HepG2 (cell line): Measurements from ENCODE around the gene BSN.

Experiments used
- BHLHE40 ChIP-seq: IDR thresholded peaks from 2 replicates; pipeline ENCODE4 v1.6.1; 2011; ENCODE audit warnings: low read length, improper control_type of control experiment
- CTCF ChIP-seq: sonication (generic); formaldehyde crosslinking; IDR thresholded peaks from 2 replicates; pipeline ENCODE4 v1.5.0; 2020; ENCODE audit warnings: mild to moderate bottlenecking, missing genetic modification reagents, moderate library complexity
- FOSL2 ChIP-seq: sonication (generic); formaldehyde crosslinking; IDR thresholded peaks from 2 replicates; pipeline ENCODE4 v1.4.0; 2020; ENCODE audit warnings: missing genetic modification reagents
- HNRNPL ChIP-seq: fragments of 200-400 bp; formaldehyde crosslinking; IDR thresholded peaks from 2 replicates; pipeline ENCODE4 v1.6.1; 2017; ENCODE audit warnings: mild to moderate bottlenecking, low read depth, low read length
- MAX ChIP-seq: IDR thresholded peaks from 2 replicates; pipeline ENCODE4 v1.6.1; 2012; ENCODE audit warnings: inconsistent platforms
- POLR2A ChIP-seq, 2 experiments: IDR thresholded peaks; 2 replicates each; pipeline ENCODE4 v1.6.1; 2011; ENCODE audit warnings: low read depth in 2 of 2, low read length in 2 of 2, mild to moderate bottlenecking in 1 of 2, moderate library complexity in 1 of 2; ENCODE audit not compliant: insufficient read depth in 1 of 2
- TAF1 ChIP-seq: sonication (generic); formaldehyde crosslinking; IDR thresholded peaks from 2 replicates; pipeline ENCODE4 v1.4.0; 2020; ENCODE audit warnings: missing genetic modification reagents
- TIGD3 ChIP-seq: sonication (generic); formaldehyde crosslinking; IDR thresholded peaks from 2 replicates; pipeline ENCODE4 v1.5.1; 2020; ENCODE audit warnings: mild to moderate bottlenecking, missing genetic modification reagents, borderline replicate concordance
- YY1 ChIP-seq: IDR thresholded peaks from 2 replicates; pipeline ENCODE4 v1.6.1; 2011; ENCODE audit warnings: low read length, low read depth, moderate library complexity, mild to moderate bottlenecking; ENCODE audit not compliant: insufficient read depth, insufficient replicate concordance
- ZZZ3 ChIP-seq: sonication (generic); formaldehyde crosslinking; IDR thresholded peaks from 2 replicates; pipeline ENCODE4 v1.4.0; 2020; ENCODE audit warnings: missing genetic modification reagents, mild to moderate bottlenecking, borderline replicate concordance

- TF ChIP-seq FOSL2 (CRISPR knock-in tag): peak; percentile 35; the same call in 1 of the 2 replicates
- no peak for TF ChIP-seq POLR2A (IDR thresholded peaks at IDR 0.05; ENCODE audit: insufficient read depth in 1 of 2, low read depth in 2 of 2, low read length in 2 of 2)
- TF ChIP-seq CTCF (CRISPR knock-in tag): 0 out of 2 replicates have a peak, but pooled peaks have one; percentile 14
- TF ChIP-seq TIGD3: no peak
- no peak for TF ChIP-seq HNRNPL
- no peak for TF ChIP-seq TAF1 (CRISPR knock-in tag)
- TF ChIP-seq MAX: no peak
- TF ChIP-seq YY1: no peak
- TF ChIP-seq BHLHE40: no peak
- TF ChIP-seq ZZZ3 (CRISPR knock-in tag): no peak
Measured at GRCh38 chr3:49666592-49666991, 112.3 kb downstream of the BSN start.
